Measurements from ENCODE around the gene SHISA3.

The SHISA3 gene

GRCh38 chr4:42446823-42447222 is 49.5 kb downstream of the SHISA3 start:
- no peak for DNase-seq (ENCODE audit: low spot score)
